ENCODE results near the gene NCKAP5. TPM values are rescaled to one million over a fixed set of nuclear protein-coding genes. Genes with fewer than 3 reads are reported as not detected.
"Not testable (repeated sequence)": the region's sequence is repeated elsewhere in the genome, so short reads cannot be mapped to it uniquely, and the experiment has no call there.

NCKAP5 gene
- total and polyA plus RNA-seq, 4 donors = 0.57 to 2.8 (median 2.4) TPM

- TF ChIP-seq ZBTB33 (IDR thresholded peaks at IDR 0.05) = no peak
- TF ChIP-seq JUND (IDR thresholded peaks at IDR 0.05) = no peak
- no peak for TF ChIP-seq NR2F2 (IDR thresholded peaks at IDR 0.05)
- no peak for TF ChIP-seq YY1 (IDR thresholded peaks at IDR 0.05)
- TF ChIP-seq SP1 (IDR thresholded peaks at IDR 0.05) = no peak
- no peak for TF ChIP-seq HNF4A (conservative IDR thresholded peaks at IDR 0.05)
Observed at GRCh38 chr2:132701810-132702209, 866.5 kb downstream of the NCKAP5 start (continued).

- H3K9ac ChIP-seq (ENCODE audit: low read depth in 1 of 2, low read length in 2 of 2); H3K36me3 ChIP-seq (ENCODE audit: control insufficient read depth in 4 of 4, insufficient read depth in 3 of 4, low read depth in 1 of 4, low read length in 3 of 4); H3K9me3 ChIP-seq (ENCODE audit: control insufficient read depth in 4 of 4, low read length in 3 of 4); H3K27ac ChIP-seq (ENCODE audit: low read depth in 1 of 2, low read length in 2 of 2); H3K27me3 ChIP-seq (ENCODE audit: control insufficient read depth in 4 of 4, insufficient read depth in 4 of 4, low read length in 3 of 4); DNase-seq (ENCODE audit: low spot score); H3K4me1 ChIP-seq (ENCODE audit: control insufficient read depth in 4 of 4, insufficient read depth in 4 of 4, low read length in 3 of 4); H3K4me3 ChIP-seq (ENCODE audit: low read depth in 1 of 3, low read length in 3 of 3): not testable (repeated sequence)
- 91% methylated on average over 1 of the region's 2 CpGs for WGBS
Observed at GRCh38 chr2:132699802-132700201, 868.5 kb downstream of the NCKAP5 start.

DNA sequence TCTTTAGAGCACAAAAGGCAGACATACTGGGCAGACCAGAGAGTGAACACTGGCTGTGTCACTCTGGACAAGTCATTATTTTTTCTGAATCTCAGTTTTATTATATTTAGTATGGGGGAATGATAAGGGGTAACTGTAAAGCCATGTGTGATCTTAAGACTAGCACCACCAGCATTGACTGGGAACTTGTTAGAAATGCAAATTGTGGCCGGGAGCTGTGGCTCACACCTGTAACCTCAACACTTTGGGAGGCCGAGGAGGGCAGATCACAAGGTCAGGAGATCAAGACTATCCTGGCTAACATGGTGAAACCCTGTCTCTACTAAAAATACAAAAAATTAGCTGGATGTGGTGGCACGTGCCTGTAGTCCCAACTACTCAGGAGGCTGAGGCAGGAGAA is 869.9 kb downstream of the NCKAP5 start:
- H3K4me1 ChIP-seq (ENCODE audit: control insufficient read depth in 4 of 4, insufficient read depth in 4 of 4, low read length in 3 of 4); H3K9me3 ChIP-seq (ENCODE audit: control insufficient read depth in 4 of 4, low read length in 3 of 4); H3K9ac ChIP-seq (ENCODE audit: low read depth in 1 of 2, low read length in 2 of 2); H3K4me3 ChIP-seq (ENCODE audit: low read depth in 1 of 3, low read length in 3 of 3); DNase-seq (ENCODE audit: low spot score); H3K27ac ChIP-seq (ENCODE audit: low read depth in 1 of 2, low read length in 2 of 2); H3K36me3 ChIP-seq (ENCODE audit: control insufficient read depth in 4 of 4, insufficient read depth in 3 of 4, low read depth in 1 of 4, low read length in 3 of 4); H3K27me3 ChIP-seq (ENCODE audit: control insufficient read depth in 4 of 4, insufficient read depth in 4 of 4, low read length in 3 of 4): not testable (repeated sequence)
- 96% methylated on average over 3 of the region's 3 CpGs for WGBS

DNA sequence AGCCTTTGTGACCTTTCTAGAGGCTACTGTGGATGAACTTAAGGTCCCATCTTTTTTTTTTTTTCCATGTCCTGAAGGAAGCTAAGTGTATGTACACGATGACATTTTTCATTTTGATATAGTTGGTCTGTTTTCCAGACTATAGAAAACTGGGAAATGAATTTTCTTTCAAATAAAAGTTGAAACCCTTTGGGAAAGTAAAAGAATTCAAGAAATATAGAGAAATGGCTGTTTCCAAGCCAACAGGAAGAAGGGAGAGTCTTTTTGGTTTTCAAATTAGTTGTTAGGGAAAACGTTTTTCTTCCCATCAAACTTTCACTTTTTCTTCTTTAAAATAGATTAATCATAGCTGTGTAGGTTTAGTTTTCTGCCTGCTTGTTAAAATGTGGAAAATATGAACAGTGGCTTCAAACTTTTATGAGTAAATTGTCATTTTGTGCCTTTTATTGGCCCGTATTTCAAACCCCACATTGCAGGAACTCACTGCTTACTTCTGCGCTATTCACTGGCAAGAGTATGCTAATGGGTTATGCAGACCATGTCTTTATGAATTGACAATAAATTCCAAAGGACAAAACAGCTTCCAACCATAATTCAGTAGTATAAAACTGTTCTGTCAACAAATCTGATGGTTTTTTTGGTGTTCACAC is 870.6 kb downstream of the NCKAP5 start:
- Histone ChIP-seq H3K9ac (ENCODE audit: low read depth in 1 of 2, low read length in 2 of 2) (no peak overlapping the region), H3K27me3 (ENCODE audit: control insufficient read depth in 4 of 4, insufficient read depth in 4 of 4, low read length in 3 of 4) (no peaks in the 10 kb centered on the region), H3K27ac (ENCODE audit: low read depth in 1 of 2, low read length in 2 of 2) (no peak overlapping the region), H3K4me1 (ENCODE audit: control insufficient read depth in 4 of 4, insufficient read depth in 4 of 4, low read length in 3 of 4) (no peaks in the 10 kb centered on the region), H3K36me3 (ENCODE audit: control insufficient read depth in 4 of 4, insufficient read depth in 3 of 4, low read depth in 1 of 4, low read length in 3 of 4) (no peaks in the 10 kb centered on the region), H3K9me3 (ENCODE audit: control insufficient read depth in 4 of 4, low read length in 3 of 4) (no peaks in the 10 kb centered on the region), H3K4me3 (ENCODE audit: low read depth in 1 of 3, low read length in 3 of 3) (no peak overlapping the region)
- no peak for DNase-seq (ENCODE audit: low spot score)
- WGBS = 78% methylated on average over 4 of the region's 4 CpGs
- TF ChIP-seq JUND (IDR thresholded peaks at IDR 0.05) (no peak), ZBTB33 (IDR thresholded peaks at IDR 0.05) (no peak), RXRA (IDR thresholded peaks at IDR 0.05) (no peak), HNF4G (IDR thresholded peaks at IDR 0.05) (no peak), EGR1 (IDR thresholded peaks at IDR 0.05; ENCODE audit: low read depth in 2 of 2) (no peak), NR2F2 (IDR thresholded peaks at IDR 0.05) (no peak), YY1 (IDR thresholded peaks at IDR 0.05) (no peak), HNF4A (conservative IDR thresholded peaks at IDR 0.05) (no peak), SP1 (IDR thresholded peaks at IDR 0.05) (no peak), RAD21 (IDR thresholded peaks at IDR 0.05) (no peak), REST (IDR thresholded peaks at IDR 0.05) (no peak), FOXA1 (IDR thresholded peaks at IDR 0.05) (no peak), FOXA2 (IDR thresholded peaks at IDR 0.05) (no peak)
- TF ChIP-seq, protein P1, sequence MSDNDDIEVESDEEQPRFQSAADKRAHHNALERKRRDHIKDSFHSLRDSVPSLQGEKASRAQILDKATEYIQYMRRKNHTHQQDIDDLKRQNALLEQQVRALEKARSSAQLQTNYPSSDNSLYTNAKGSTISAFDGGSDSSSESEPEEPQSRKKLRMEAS (IDR thresholded peaks at IDR 0.05) = no peak
- TF ChIP-seq, protein P2, sequence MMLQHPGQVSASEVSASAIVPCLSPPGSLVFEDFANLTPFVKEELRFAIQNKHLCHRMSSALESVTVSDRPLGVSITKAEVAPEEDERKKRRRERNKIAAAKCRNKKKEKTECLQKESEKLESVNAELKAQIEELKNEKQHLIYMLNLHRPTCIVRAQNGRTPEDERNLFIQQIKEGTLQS (IDR thresholded peaks at IDR 0.05) = no peak
- TF ChIP-seq, protein P3, sequence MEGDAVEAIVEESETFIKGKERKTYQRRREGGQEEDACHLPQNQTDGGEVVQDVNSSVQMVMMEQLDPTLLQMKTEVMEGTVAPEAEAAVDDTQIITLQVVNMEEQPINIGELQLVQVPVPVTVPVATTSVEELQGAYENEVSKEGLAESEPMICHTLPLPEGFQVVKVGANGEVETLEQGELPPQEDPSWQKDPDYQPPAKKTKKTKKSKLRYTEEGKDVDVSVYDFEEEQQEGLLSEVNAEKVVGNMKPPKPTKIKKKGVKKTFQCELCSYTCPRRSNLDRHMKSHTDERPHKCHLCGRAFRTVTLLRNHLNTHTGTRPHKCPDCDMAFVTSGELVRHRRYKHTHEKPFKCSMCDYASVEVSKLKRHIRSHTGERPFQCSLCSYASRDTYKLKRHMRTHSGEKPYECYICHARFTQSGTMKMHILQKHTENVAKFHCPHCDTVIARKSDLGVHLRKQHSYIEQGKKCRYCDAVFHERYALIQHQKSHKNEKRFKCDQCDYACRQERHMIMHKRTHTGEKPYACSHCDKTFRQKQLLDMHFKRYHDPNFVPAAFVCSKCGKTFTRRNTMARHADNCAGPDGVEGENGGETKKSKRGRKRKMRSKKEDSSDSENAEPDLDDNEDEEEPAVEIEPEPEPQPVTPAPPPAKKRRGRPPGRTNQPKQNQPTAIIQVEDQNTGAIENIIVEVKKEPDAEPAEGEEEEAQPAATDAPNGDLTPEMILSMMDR (IDR thresholded peaks at IDR 0.05; ENCODE audit: low read depth, low read length, missing input control) = no peak
